H1 (cell line): ENCODE measurements around the gene KDELR1. TPM values are rescaled to one million over a fixed set of nuclear protein-coding genes. Genes with fewer than 3 reads are reported as not detected.

Experiments
- CTCF ChIA-PET: fragments of 300-600 bp; sonication (Branson Sonifier 250); formaldehyde crosslinking; loops from one replicate; lab custom pipeline; 2021; ENCODE audit not compliant: partially characterized antibody; lab: Charles Lee
- POLR2A ChIA-PET: fragments of 300-600 bp; sonication (Branson Sonifier 250); formaldehyde crosslinking; loops from one replicate; lab custom pipeline; 2021; ENCODE audit warnings: inconsistent platforms; ENCODE audit not compliant: partially characterized antibody; lab: Charles Lee
- DNase-seq, 2 experiments: peaks; one replicate each; pipeline versions ENCODE4 v3.0.0 to v3.0.0-alpha.2; 2010 to 2022; ENCODE audit warnings: low spot score in 2 of 2, low read depth in 1 of 2, mixed read lengths in 1 of 2
- FAIRE-seq: peaks from 2 replicates; lab custom pipeline; 2011; peaks lifted over from hg19 to GRCh38; lab: Jason Lieb, UNC
- H2AFZ ChIP-seq: 2 replicates; pipeline ENCODE4 v1.8.1; 2012; ENCODE audit warnings: low read length, inconsistent platforms
- H2AK5ac ChIP-seq: 2 replicates; pipeline ENCODE4 v1.6.1; 2013; ENCODE audit warnings: low read depth, low read length
- H2BK120ac ChIP-seq: replicated peaks from 2 replicates; pipeline ENCODE3; 2013; ENCODE audit warnings: low read depth, low read length, inconsistent platforms
- H2BK12ac ChIP-seq: 2 replicates; pipeline ENCODE4 v1.6.1; 2013; ENCODE audit warnings: low read depth, low read length
- H2BK15ac ChIP-seq: 2 replicates; pipeline ENCODE4 v1.6.1; 2013; ENCODE audit warnings: low read length
- H2BK20ac ChIP-seq: 2 replicates; pipeline ENCODE4 v1.6.1; 2013; ENCODE audit warnings: low read length
- H2BK5ac ChIP-seq: 2 replicates; pipeline ENCODE4 v1.6.1; 2013; ENCODE audit warnings: low read depth, low read length
- H3K14ac ChIP-seq: 2 replicates; pipeline ENCODE4 v1.6.1; 2013; ENCODE audit warnings: inconsistent platforms; ENCODE audit not compliant: insufficient read length
- H3K18ac ChIP-seq: 2 replicates; pipeline ENCODE4 v1.6.1; 2013; ENCODE audit warnings: low read length; ENCODE audit errors: extremely low read depth
- H3K23ac ChIP-seq: 2 replicates; pipeline ENCODE4 v1.6.1; 2013; ENCODE audit warnings: inconsistent platforms; ENCODE audit not compliant: insufficient read length
- H3K23me2 ChIP-seq: 2 replicates; pipeline ENCODE4 v1.6.1; 2013; ENCODE audit warnings: low read depth, low read length
- H3K27ac ChIP-seq: 2 replicates; pipeline ENCODE4 v1.6.1; 2011; ENCODE audit warnings: low read depth, low read length, inconsistent platforms
- H3K27me3 ChIP-seq, 4 experiments: replicated peaks in 1 of 4; 1 replicate in 1 of 4; 2 replicates in 3 of 4; pipeline versions ENCODE4 v1.6.1 to v1.8.1; 2011 to 2013; ENCODE audit warnings: low read length in 3 of 4, mild to moderate bottlenecking in 3 of 4, inconsistent platforms in 2 of 4, mixed read lengths in 2 of 4, moderate library complexity in 1 of 4; ENCODE audit not compliant: control insufficient read depth in 3 of 4, insufficient read depth in 3 of 4; ENCODE audit errors: extremely low read depth in 1 of 4
- H3K36me3 ChIP-seq, 4 experiments: 2 replicates each; pipeline versions ENCODE4 v1.6.1 to v1.8.1; 2011 to 2013; ENCODE audit warnings: mild to moderate bottlenecking in 4 of 4, low read length in 3 of 4, moderate library complexity in 2 of 4, control low read depth in 1 of 4, inconsistent platforms in 1 of 4; ENCODE audit not compliant: insufficient read depth in 4 of 4, control insufficient read depth in 2 of 4
- H3K4ac ChIP-seq: replicated peaks from 2 replicates; pipeline ENCODE3; 2013; ENCODE audit warnings: low read length, low read depth, mixed read lengths, inconsistent platforms; ENCODE audit not compliant: insufficient read length
- H3K4me1 ChIP-seq, 4 experiments: replicated peaks in 1 of 4; 1 replicate in 1 of 4; 2 replicates in 3 of 4; pipeline versions ENCODE4 v1.6.1 to v1.8.1; 2011 to 2013; ENCODE audit warnings: low read length in 3 of 4, inconsistent platforms in 2 of 4, mixed read lengths in 1 of 4; ENCODE audit not compliant: insufficient read depth in 4 of 4, control insufficient read depth in 3 of 4
- H3K4me2 ChIP-seq, 2 experiments: 2 replicates each; pipeline versions ENCODE4 v1.6.1 to v1.8.1; 2011 to 2013; ENCODE audit warnings: low read depth in 2 of 2, low read length in 2 of 2, control low read depth in 1 of 2, inconsistent platforms in 1 of 2, mild to moderate bottlenecking in 1 of 2; ENCODE audit not compliant: insufficient read depth in 1 of 2
- H3K4me3 ChIP-seq, 4 experiments: fragments of 200-600, 300-600 bp in 1 of 4; sonication (generic), shearing (Covaris generic), sonication (Bioruptor Twin) in 1 of 4; 2 replicates each; pipeline versions ENCODE4 v1.5.1 to v1.8.1; 2011 to 2016; ENCODE audit warnings: low read length in 4 of 4, low read depth in 3 of 4, control low read depth in 2 of 4, inconsistent platforms in 2 of 4, mild to moderate bottlenecking in 2 of 4, mixed read lengths in 1 of 4, moderate library complexity in 1 of 4; ENCODE audit not compliant: insufficient read depth in 2 of 4; ENCODE audit errors: extremely low read depth in 1 of 4
- H3K56ac ChIP-seq: replicated peaks from 2 replicates; pipeline ENCODE3; 2013; ENCODE audit warnings: low read depth, mild to moderate bottlenecking, mixed read lengths, low read length, inconsistent platforms; ENCODE audit not compliant: insufficient read length
- H3K79me1 ChIP-seq: 2 replicates; pipeline ENCODE4 v1.6.1; 2013; ENCODE audit warnings: low read depth, low read length, control low read depth
- H3K79me2 ChIP-seq, 2 experiments: 2 replicates each; pipeline versions ENCODE4 v1.6.1 to v1.8.1; 2012 to 2013; ENCODE audit warnings: low read length in 2 of 2, mild to moderate bottlenecking in 2 of 2, inconsistent platforms in 1 of 2; ENCODE audit not compliant: insufficient read depth in 2 of 2, control insufficient read depth in 1 of 2
- H3K9ac ChIP-seq, 4 experiments: replicated peaks in 1 of 4; 1 replicate in 1 of 4; 2 replicates in 3 of 4; pipeline versions ENCODE4 v1.6.1 to v1.8.1; 2011 to 2013; ENCODE audit warnings: low read depth in 3 of 4, low read length in 3 of 4, control low read depth in 2 of 4, mild to moderate bottlenecking in 2 of 4, moderate library complexity in 2 of 4, inconsistent platforms in 1 of 4; ENCODE audit errors: extremely low read depth in 1 of 4
- H3K9me3 ChIP-seq, 2 experiments: 2 replicates each; pipeline versions ENCODE4 v1.6.1 to v1.8.1; 2012 to 2013; ENCODE audit warnings: mild to moderate bottlenecking in 2 of 2, moderate library complexity in 2 of 2, control low read depth in 1 of 2, inconsistent platforms in 1 of 2, low read depth in 1 of 2, low read length in 1 of 2, mixed read lengths in 1 of 2; ENCODE audit not compliant: insufficient read depth in 2 of 2
- H4K20me1 ChIP-seq, 2 experiments: replicated peaks in 1 of 2; 2 replicates each; pipeline versions ENCODE3 to v1.8.1; 2011 to 2013; ENCODE audit warnings: inconsistent platforms in 2 of 2, low read length in 2 of 2, mild to moderate bottlenecking in 1 of 2; ENCODE audit not compliant: insufficient read depth in 2 of 2, control insufficient read depth in 1 of 2
- H4K5ac ChIP-seq: 2 replicates; pipeline ENCODE4 v1.6.1; 2013; ENCODE audit warnings: low read length, low read depth, mixed read lengths, inconsistent platforms; ENCODE audit not compliant: insufficient read length
- H4K8ac ChIP-seq: 2 replicates; pipeline ENCODE4 v1.8.0; 2013; ENCODE audit warnings: mild to moderate bottlenecking, moderate library complexity, low read length, inconsistent platforms; ENCODE audit not compliant: insufficient read depth; ENCODE audit errors: extremely low read depth
- H4K91ac ChIP-seq: replicated peaks from 2 replicates; pipeline ENCODE3; 2013; ENCODE audit warnings: low read length, mixed read lengths, inconsistent platforms; ENCODE audit not compliant: insufficient read length
- ASH2L ChIP-seq: fragments of 200-600, 300-600 bp; sonication (generic); IDR thresholded peaks from one replicate; pipeline ENCODE4 v1.7.1; 2017; ENCODE audit warnings: low read length
- CEBPB ChIP-seq: IDR thresholded peaks from 2 replicates; pipeline ENCODE4 v1.6.1; 2012; ENCODE audit warnings: low read depth, low read length
- CREB1 ChIP-seq: IDR thresholded peaks from 2 replicates; pipeline ENCODE4 v1.6.1; 2012; ENCODE audit warnings: inconsistent platforms
- GABPA ChIP-seq: IDR thresholded peaks from 2 replicates; pipeline ENCODE4 v1.6.1; 2011; ENCODE audit warnings: mild to moderate bottlenecking, low read length, moderate library complexity, borderline replicate concordance; ENCODE audit not compliant: insufficient read depth
- JUND ChIP-seq: IDR thresholded peaks from 2 replicates; pipeline ENCODE4 v1.6.1; 2011; ENCODE audit warnings: mild to moderate bottlenecking, improper control_type of control experiment, low read length
- KDM1A ChIP-seq: fragments of 200-600, 300-600 bp; sonication (generic); IDR thresholded peaks from 2 replicates; pipeline ENCODE4 v1.7.1; 2016; ENCODE audit warnings: mild to moderate bottlenecking, low read length, borderline replicate concordance
- RBBP5 ChIP-seq: IDR thresholded peaks from 2 replicates; pipeline ENCODE4 v1.7.1; 2012; ENCODE audit warnings: low read depth, mild to moderate bottlenecking, inconsistent platforms, low read length, moderate library complexity, borderline replicate concordance
- SAP30 ChIP-seq: fragments of 300-600 bp; sonication (generic); IDR thresholded peaks from 2 replicates; pipeline ENCODE4 v1.7.1; 2012; ENCODE audit warnings: low read length, moderate library complexity, mild to moderate bottlenecking, inconsistent platforms; ENCODE audit not compliant: insufficient read depth, insufficient replicate concordance
- SIN3A ChIP-seq, 2 experiments: IDR thresholded peaks in 1 of 2; conservative IDR thresholded peaks in 1 of 2; 2 replicates each; pipeline ENCODE4 v1.6.1; 2011 to 2012; ENCODE audit warnings: low read length in 2 of 2, improper control_type of control experiment in 1 of 2, low read depth in 1 of 2, mild to moderate bottlenecking in 1 of 2
- SRF ChIP-seq: IDR thresholded peaks from 2 replicates; pipeline ENCODE4 v1.6.1; 2011; ENCODE audit warnings: mild to moderate bottlenecking, low read depth, low read length, moderate library complexity
- WGBS, 2 experiments: shearing (Covaris generic) in 1 of 2; methylation state at CpG; one replicate each; pipeline versions ENCODE4 v1.1.6 to v1.1.7; 2013 to 2015; ENCODE audit warnings: low lambda C conversion rate in 2 of 2, mixed read lengths in 2 of 2, inconsistent platforms in 1 of 2, low coverage in 1 of 2, missing lambda C conversion rate in 1 of 2; ENCODE audit not compliant: insufficient replicate concordance in 2 of 2, insufficient coverage in 1 of 2, insufficient read length in 1 of 2; ENCODE audit errors: extremely low coverage in 1 of 2, missing lambda C conversion rate in 1 of 2; 5-methylcytosine and 5-hydroxymethylcytosine counted together
- polyA plus RNA-seq, 7 experiments: library from polyadenylated mRNA; depleted of rRNA in 3 of 7; stranded (reverse) in 5 of 7; unstranded in 2 of 7; fragments of >200 nt in 5 of 7; fragments of 200-250 nt in 2 of 7; gene quantifications; 1 replicate in 5 of 7; 2 replicates in 1 of 7; 4 replicates in 1 of 7; pipeline versions ENCODE4 v1.2.1 to v1.2.3, GENCODE V29; 2011 to 2013; ENCODE audit warnings: missing spikeins in 2 of 7, mixed read lengths in 2 of 7
- total RNA-seq: library from RNA; stranded (reverse); fragmentation: NEBNext Ultra II Directional; extraction: Animal tissue kit (Norgen Biotek cat#: 25700); gene quantifications from 2 replicates; pipeline ENCODE4 v1.2.1, GENCODE V29; 2021
- TF ChIP-seq, protein P1 (sequence below), 3 experiments: IDR thresholded peaks; 1 replicate in 2 of 3; 2 replicates in 1 of 3; pipeline versions ENCODE4 v1.5.1 to v1.6.1; 2011; ENCODE audit warnings: low read length in 3 of 3, mild to moderate bottlenecking in 3 of 3, inconsistent platforms in 2 of 3, low read depth in 1 of 3, moderate library complexity in 1 of 3; ENCODE audit not compliant: insufficient read depth in 1 of 3; ENCODE audit errors: control extremely low read depth in 1 of 3

The KDELR1 gene
- total and polyA plus RNA-seq, 2 of the 8 experiments (the other 6 are each of a cell fraction or from before 2014, with no cell fraction given) = 225 to 231 TPM

DNA sequence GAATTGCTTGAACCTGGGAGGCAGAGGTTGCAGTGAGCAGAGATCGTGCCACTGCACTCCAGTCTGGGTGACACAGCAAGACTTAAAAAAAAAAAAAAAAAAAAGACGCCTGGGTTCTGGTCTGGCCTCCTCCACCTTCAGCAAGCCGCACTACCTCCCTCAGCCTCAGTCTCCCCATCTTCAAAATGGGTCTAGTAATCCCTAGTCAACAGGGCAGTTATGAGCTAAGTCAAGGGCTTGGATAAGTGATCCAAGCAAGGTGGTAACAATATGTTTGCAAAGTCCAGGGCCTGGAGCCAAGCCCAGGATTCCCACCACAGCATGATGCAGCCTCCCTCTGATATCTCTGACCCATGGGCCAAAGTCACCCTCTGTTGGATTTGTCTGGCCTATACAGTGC lies 4.4 kb downstream of the KDELR1 start:
- no peak overlapping the region for H2BK120ac ChIP-seq
- H4K20me1 ChIP-seq = peaks cover 1 to 7% of the 10 kb centered on the region in 2 experiments
- H3K36me3 ChIP-seq = peaks cover 19 to 65% (median 49%) of the 10 kb centered on the region in 4 experiments
- ChIA-PET POLR2A (interaction anchor here (1.0 kb wide), 1 partner anchor 17 kb away, joined by 5 read pairs; no protein-coding TSS in a partner anchor), CTCF (interaction anchor here (0.6 kb wide), 1 partner anchor 174 kb away, joined by 4 read pairs; no protein-coding TSS in a partner anchor)
- no peak overlapping the region for H2BK15ac ChIP-seq
- H2AFZ ChIP-seq = no peak overlapping the region
- WGBS, 2 experiments = 87% methylated on average over 2 of the region's 3 CpGs; no CpG with 5 or more reads in 1 of the 2 experiments
- H3K4me1 ChIP-seq = peaks cover 0 to 4% (median 0%) of the 10 kb centered on the region in 4 experiments; a peak in 2 of 7 replicates
- FAIRE-seq (no peak), DNase-seq (no peak)
- no peaks in the 10 kb centered on the region; a peak in 1 of 7 replicates for H3K27me3 ChIP-seq
- H3K56ac ChIP-seq = no peak overlapping the region
- no peak overlapping the region for H3K14ac ChIP-seq
- H4K8ac ChIP-seq = no peak overlapping the region
- no peak overlapping the region for H3K9ac ChIP-seq
- H2BK12ac ChIP-seq = no peak overlapping the region
- no peak overlapping the region for H2BK5ac ChIP-seq
- no peak overlapping the region for H3K27ac ChIP-seq
- peaks cover 9% of the 10 kb centered on the region; the same call in 1 of the 2 replicates for H3K23me2 ChIP-seq
- peaks cover 0 to 10% of the 10 kb centered on the region in 2 experiments; a peak in 1 of 4 replicates for H3K79me2 ChIP-seq
- H2AK5ac ChIP-seq = no peak overlapping the region
- no peak overlapping the region for H4K5ac ChIP-seq
- H4K91ac ChIP-seq = no peak overlapping the region
- H3K79me1 ChIP-seq = peaks cover 4% of the 10 kb centered on the region; the same call in 1 of the 2 replicates
- no peaks in the 10 kb centered on the region for H3K9me3 ChIP-seq
- H3K4me2 ChIP-seq = no peak overlapping the region
- no peak overlapping the region for H3K18ac ChIP-seq
- no peak overlapping the region for H3K4ac ChIP-seq
- H3K4me3 ChIP-seq = no peak overlapping the region
- no peak overlapping the region for H3K23ac ChIP-seq
- no peak overlapping the region for H2BK20ac ChIP-seq
- TF ChIP-seq CREB1 = no peak
- no peak for TF ChIP-seq GABPA
- no peak for TF ChIP-seq JUND
- no peak for TF ChIP-seq RBBP5
- TF ChIP-seq CEBPB = no peak
- TF ChIP-seq, protein P1, sequence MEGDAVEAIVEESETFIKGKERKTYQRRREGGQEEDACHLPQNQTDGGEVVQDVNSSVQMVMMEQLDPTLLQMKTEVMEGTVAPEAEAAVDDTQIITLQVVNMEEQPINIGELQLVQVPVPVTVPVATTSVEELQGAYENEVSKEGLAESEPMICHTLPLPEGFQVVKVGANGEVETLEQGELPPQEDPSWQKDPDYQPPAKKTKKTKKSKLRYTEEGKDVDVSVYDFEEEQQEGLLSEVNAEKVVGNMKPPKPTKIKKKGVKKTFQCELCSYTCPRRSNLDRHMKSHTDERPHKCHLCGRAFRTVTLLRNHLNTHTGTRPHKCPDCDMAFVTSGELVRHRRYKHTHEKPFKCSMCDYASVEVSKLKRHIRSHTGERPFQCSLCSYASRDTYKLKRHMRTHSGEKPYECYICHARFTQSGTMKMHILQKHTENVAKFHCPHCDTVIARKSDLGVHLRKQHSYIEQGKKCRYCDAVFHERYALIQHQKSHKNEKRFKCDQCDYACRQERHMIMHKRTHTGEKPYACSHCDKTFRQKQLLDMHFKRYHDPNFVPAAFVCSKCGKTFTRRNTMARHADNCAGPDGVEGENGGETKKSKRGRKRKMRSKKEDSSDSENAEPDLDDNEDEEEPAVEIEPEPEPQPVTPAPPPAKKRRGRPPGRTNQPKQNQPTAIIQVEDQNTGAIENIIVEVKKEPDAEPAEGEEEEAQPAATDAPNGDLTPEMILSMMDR (IDR thresholded peaks at IDR 0.05; ENCODE audit: control extremely low read depth in 1 of 3, insufficient read depth in 1 of 3, low read depth in 1 of 3, low read length in 3 of 3) = no peak
- no peak for TF ChIP-seq KDM1A
- no peak for TF ChIP-seq SRF
- no peak for TF ChIP-seq SAP30
- TF ChIP-seq ASH2L = no peak
- no peak for TF ChIP-seq SIN3A (conservative IDR thresholded peaks at IDR 0.05 in 1 of 2, IDR thresholded peaks at IDR 0.05 in 1 of 2; ENCODE audit: low read depth in 1 of 2, low read length in 2 of 2)
